Muscle of leg (tissue), 11 donors: ENCODE data around the gene RUVBL1. TPM values are rescaled to one million over a fixed set of nuclear protein-coding genes. Genes with fewer than 3 reads are reported as not detected.

ENCODE experiments used
- DNase-seq: peaks from one replicate; pipeline ENCODE4 v3.0.0; 2013
- H3K27ac ChIP-seq: one replicate; pipeline ENCODE4 v1.5.1; 2013; ENCODE audit warnings: mild to moderate bottlenecking, low read length, control low read depth
- H3K27me3 ChIP-seq: one replicate; pipeline ENCODE4 v1.6.1; 2013; ENCODE audit warnings: low read length; ENCODE audit not compliant: control insufficient read depth, insufficient read depth
- H3K36me3 ChIP-seq: one replicate; pipeline ENCODE4 v1.6.1; 2013; ENCODE audit warnings: low read length; ENCODE audit not compliant: control insufficient read depth, insufficient read depth
- H3K4me1 ChIP-seq: one replicate; pipeline ENCODE4 v1.6.1; 2013; ENCODE audit warnings: low read length; ENCODE audit not compliant: control insufficient read depth, insufficient read depth
- H3K4me3 ChIP-seq: one replicate; pipeline ENCODE4 v1.5.1; 2013; ENCODE audit warnings: low read length, control low read depth
- H3K9me3 ChIP-seq: replicated peaks from 2 replicates; pipeline ENCODE4 v1.6.1; 2013; ENCODE audit warnings: low read depth, low read length; ENCODE audit not compliant: control insufficient read depth
- WGBS: methylation state at CpG from one replicate; pipeline ENCODE4 v1.1.5; 2013; ENCODE audit warnings: missing lambda C conversion rate; ENCODE audit not compliant: insufficient coverage; 5-methylcytosine and 5-hydroxymethylcytosine counted together
- polyA plus RNA-seq, 8 donors: library from polyadenylated mRNA; unstranded; fragments of 120-200 nt; gene quantifications; one replicate each; pipeline versions ENCODE4 v1.2.1 to v1.2.3, GENCODE V29; 2013; ENCODE audit warnings: inconsistent platforms in 1 of 8, low replicate concordance in 1 of 8; ENCODE audit not compliant: insufficient read length in 8 of 8, insufficient read depth in 1 of 8
- total RNA-seq: library from RNA; stranded (reverse); fragments of 120-200 nt; gene quantifications from one replicate; pipeline ENCODE4 v1.2.4, GENCODE V29; 2013

Gene RUVBL1
- total and polyA plus RNA-seq, 9 donors, result 33.6 to 41.4 (median 38.6) TPM

DNA sequence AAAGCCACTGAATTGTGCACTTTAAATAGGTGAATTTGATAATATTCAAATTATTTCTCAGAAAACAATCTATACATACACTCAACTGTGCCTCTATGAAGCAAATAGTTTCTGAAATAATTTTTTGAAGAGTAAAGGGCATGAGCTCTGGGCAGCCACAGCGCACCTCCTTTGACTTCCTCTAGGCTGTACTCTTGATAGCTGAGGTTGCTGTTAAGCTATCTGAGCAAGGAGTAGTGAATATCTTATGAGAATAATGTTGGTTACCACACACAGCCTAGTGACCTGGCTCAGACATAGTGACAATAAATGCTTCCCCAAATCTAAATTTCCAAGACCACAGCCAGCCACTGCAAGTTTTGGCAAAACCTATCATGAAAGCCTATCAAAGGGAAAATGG, 83.0 kb downstream of the RUVBL1 start:
- no peak overlapping the region for H3K27ac ChIP-seq
- H3K4me3 ChIP-seq, result no peak overlapping the region
- no CpG with 5 or more reads among the region's 1 CpG for WGBS
- no peaks in the 10 kb centered on the region for H3K36me3 ChIP-seq
- H3K4me1 ChIP-seq, result no peaks in the 10 kb centered on the region
- DNase-seq, result no peak
- H3K27me3 ChIP-seq, result peaks cover 3% of the 10 kb centered on the region
- no peaks in the 10 kb centered on the region for H3K9me3 ChIP-seq

DNA sequence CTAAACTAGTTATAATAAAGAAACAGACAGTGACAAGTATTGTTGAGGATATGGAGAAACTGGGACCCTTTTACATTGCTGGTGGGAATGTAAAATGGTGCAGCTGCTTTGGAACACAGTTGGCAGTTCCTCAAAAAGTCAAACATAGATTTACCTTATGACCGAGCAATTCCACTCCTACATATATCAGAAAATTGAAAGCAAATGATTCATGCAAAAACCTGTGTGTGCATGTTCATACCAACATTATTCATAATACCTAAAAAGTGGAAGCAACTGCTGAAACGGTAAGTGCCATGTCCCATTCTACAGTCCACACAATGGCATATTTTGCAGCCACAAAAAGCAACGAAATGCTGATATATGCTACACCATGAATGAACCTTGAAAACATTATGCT, 83.6 kb downstream of the RUVBL1 start:
- Histone ChIP-seq H3K4me1 (no peaks in the 10 kb centered on the region), H3K27ac (no peak overlapping the region), H3K27me3 (peaks cover 3% of the 10 kb centered on the region), H3K4me3 (no peak overlapping the region), H3K36me3 (no peaks in the 10 kb centered on the region), H3K9me3 (no peaks in the 10 kb centered on the region)
- no peak for DNase-seq
- no CpG with 5 or more reads among the region's 3 CpGs for WGBS

DNA sequence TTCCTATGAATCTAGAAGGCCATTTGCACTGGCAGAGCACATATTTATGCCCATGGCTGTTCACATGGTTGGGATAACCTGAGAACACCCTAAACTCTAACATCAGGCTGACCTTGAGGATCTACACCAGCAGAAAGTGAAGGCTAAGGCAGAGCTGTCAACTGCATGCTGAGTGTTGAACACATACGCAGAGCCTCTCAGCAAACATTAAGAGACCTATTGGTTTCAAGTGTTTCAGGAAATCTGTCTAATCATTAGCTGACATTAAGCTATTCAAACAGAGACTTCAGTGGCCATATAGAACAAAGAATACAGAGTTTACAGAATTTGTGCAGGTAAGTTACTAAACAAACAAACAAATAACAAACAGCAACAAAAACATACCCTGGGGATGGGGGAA, 87.5 kb downstream of the RUVBL1 start:
- H3K27ac ChIP-seq, result no peak overlapping the region
- no peaks in the 10 kb centered on the region for H3K9me3 ChIP-seq
- H3K27me3 ChIP-seq, result no peaks in the 10 kb centered on the region
- DNase-seq, result no peak
- no peaks in the 10 kb centered on the region for H3K36me3 ChIP-seq
- H3K4me1 ChIP-seq, result no peaks in the 10 kb centered on the region
- WGBS, result 71% methylated on average over 1 of the region's 1 CpG
- H3K4me3 ChIP-seq, result no peak overlapping the region

DNA sequence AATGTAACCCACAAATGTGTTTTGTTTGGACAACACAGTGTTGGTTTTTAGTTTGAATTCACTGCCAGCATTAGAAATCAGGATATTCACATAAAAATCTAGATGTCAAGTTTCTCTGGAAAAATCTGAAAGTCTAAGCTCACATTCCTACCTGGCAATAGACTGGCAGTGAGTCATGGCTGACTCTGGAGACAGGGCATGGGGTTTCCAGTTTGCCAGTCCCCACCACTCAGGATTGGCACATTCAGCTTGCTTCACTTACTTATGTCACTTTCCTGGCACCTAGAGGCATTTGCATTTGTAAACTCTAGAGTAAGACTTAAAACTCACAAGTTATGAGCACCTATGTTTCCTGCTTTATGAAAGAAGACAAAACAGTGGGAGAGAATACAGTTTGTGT, 90.5 kb downstream of the RUVBL1 start:
- H3K9me3 ChIP-seq, result no peaks in the 10 kb centered on the region

More for the DNA sequence above, 90.5 kb downstream of the RUVBL1 start:
- H3K4me1 ChIP-seq, result no peaks in the 10 kb centered on the region
- DNase-seq, result no peak
- peaks cover 5% of the 10 kb centered on the region for H3K27me3 ChIP-seq
- no peak overlapping the region for H3K27ac ChIP-seq
- H3K36me3 ChIP-seq, result no peaks in the 10 kb centered on the region
- no peak overlapping the region for H3K4me3 ChIP-seq

Other genes with a start within 250 kb of the RUVBL1 start
- 18.2 TPM for gene KBTBD12, start 208.6 kb downstream of the RUVBL1 start, total RNA-seq
- gene KBTBD12, start 208.6 kb downstream of the RUVBL1 start, polyA plus RNA-seq, result 10 to 100 TPM in 6 of 8 donors, 1 to 10 TPM in 2; 7.9 to 17.4 (median 13.6) TPM
- gene SEC61A1, start 71.4 kb downstream of the RUVBL1 start, total RNA-seq, result 105 TPM
- gene SEC61A1, start 71.4 kb downstream of the RUVBL1 start, polyA plus RNA-seq, result 100 to 1,000 TPM; 101 to 158 (median 117) TPM
- 5.5 TPM for gene EEFSEC, start 29.7 kb upstream of the RUVBL1 start, total RNA-seq
- gene EEFSEC, start 29.7 kb upstream of the RUVBL1 start, polyA plus RNA-seq, result 10 to 100 TPM; 15.7 to 20.9 (median 17.3) TPM